ENCODE data around the gene MATN4. TPM values are rescaled to one million over a fixed set of nuclear protein-coding genes. Genes with fewer than 3 reads are reported as not detected.
A peak's percentile ranks its signal among the peaks of the same experiment; 100 is the strongest.

Gene MATN4
- total RNA-seq, 4 donors from 2014 or later = 0.25 to 1.5 (median 0.94) TPM; not detected in 1

DNA sequence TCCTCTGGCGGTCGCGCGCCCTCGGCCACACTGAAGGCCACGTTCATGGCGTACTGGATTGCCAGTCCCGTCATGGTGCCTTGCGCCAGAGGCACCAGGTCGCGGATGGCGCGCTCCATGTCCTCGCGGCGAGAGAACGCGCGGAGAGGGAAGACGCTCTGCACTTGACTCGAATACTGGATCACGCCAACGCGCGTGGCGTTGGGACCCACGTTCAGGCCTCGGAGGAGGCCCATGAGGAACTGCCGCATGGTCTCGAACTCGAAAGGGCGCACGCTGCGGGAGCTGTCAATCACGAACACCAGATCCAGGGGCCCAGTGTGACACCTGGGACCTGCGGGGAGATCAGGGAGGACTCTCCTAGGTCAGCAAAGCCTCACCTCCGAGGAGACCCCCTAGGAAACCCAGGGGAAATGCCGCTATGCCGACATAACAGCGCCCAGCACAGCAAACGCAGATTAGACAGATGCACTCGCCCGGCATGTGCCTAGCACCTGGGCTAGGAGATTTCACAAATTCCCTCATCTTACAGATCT is 3.6 kb downstream of the MATN4 start:
- WGBS = 82% methylated on average over 28 of the region's 43 CpGs
- no peak overlapping the region for H3K4me3 ChIP-seq
- TF ChIP-seq, protein P1, sequence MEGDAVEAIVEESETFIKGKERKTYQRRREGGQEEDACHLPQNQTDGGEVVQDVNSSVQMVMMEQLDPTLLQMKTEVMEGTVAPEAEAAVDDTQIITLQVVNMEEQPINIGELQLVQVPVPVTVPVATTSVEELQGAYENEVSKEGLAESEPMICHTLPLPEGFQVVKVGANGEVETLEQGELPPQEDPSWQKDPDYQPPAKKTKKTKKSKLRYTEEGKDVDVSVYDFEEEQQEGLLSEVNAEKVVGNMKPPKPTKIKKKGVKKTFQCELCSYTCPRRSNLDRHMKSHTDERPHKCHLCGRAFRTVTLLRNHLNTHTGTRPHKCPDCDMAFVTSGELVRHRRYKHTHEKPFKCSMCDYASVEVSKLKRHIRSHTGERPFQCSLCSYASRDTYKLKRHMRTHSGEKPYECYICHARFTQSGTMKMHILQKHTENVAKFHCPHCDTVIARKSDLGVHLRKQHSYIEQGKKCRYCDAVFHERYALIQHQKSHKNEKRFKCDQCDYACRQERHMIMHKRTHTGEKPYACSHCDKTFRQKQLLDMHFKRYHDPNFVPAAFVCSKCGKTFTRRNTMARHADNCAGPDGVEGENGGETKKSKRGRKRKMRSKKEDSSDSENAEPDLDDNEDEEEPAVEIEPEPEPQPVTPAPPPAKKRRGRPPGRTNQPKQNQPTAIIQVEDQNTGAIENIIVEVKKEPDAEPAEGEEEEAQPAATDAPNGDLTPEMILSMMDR (IDR thresholded peaks at IDR 0.05) = no peak
- no peak for TF ChIP-seq POLR2A (IDR thresholded peaks at IDR 0.05)
- no peak for TF ChIP-seq EP300 (IDR thresholded peaks at IDR 0.05)
- no peaks in the 10 kb centered on the region for H3K36me3 ChIP-seq
- DNase-seq (ENCODE audit: low spot score in 2 of 2) = no peak
- peaks cover 25% of the 10 kb centered on the region for H3K4me1 ChIP-seq
- no peak overlapping the region for H3K27ac ChIP-seq
- peaks cover 14% of the 10 kb centered on the region for H3K27me3 ChIP-seq
- no peaks in the 10 kb centered on the region for H3K9me3 ChIP-seq

DNA sequence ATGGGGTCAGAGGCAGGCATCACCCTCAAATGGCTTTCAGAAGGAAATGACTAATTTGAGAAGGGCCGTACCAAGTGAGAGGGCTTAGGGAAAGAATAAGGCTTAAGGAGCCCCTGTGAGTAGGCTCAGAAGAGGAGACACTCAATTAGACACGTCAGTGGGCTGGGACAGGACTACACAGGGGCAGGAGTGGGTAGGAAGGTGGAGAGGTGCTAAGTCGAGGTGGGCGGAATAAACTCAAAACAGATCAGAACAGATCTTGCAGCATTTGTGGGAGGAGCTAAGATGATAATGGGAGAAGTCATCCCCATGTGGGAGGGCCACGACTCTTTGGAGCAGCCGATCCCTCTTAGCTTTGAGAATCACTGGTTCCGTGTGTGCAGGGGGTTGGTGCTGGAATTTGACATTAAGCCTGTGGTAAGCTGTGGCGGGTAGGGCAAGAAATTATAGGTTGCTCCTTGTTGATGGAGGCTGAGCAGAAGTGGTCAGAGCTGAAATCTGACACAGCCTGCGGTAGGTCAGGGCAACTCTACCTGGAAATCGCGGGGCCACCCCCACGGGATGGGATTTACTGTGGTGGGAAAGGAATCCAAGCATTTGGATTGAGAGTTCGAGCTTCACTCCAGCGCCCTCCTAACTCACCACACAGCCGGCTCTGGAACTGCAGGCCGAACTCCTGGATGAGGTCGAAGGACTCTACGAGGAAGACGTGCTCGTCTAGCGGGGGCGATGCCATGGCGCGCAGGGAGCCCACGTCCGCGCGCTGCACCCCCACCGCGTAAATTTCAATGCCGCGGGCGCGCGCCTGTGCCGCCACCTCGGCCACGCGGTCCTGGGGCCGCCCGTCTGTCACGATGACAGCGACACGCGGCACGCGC is 4.3 kb downstream of the MATN4 start:
- Histone ChIP-seq H3K27me3 (peaks cover 14% of the 10 kb centered on the region), H3K4me3 (no peak overlapping the region), H3K9me3 (no peaks in the 10 kb centered on the region), H3K27ac (no peak overlapping the region), H3K4me1 (peaks cover 24% of the 10 kb centered on the region), H3K36me3 (no peaks in the 10 kb centered on the region)
- no peak for DNase-seq (ENCODE audit: low spot score in 2 of 2)
- WGBS = 74% methylated on average over 42 of the region's 47 CpGs
- no peak for TF ChIP-seq POLR2AphosphoS5 (IDR thresholded peaks at IDR 0.05)
- TF ChIP-seq POLR2A (IDR thresholded peaks at IDR 0.05) = no peak
- TF ChIP-seq EP300 (IDR thresholded peaks at IDR 0.05) = no peak

DNA sequence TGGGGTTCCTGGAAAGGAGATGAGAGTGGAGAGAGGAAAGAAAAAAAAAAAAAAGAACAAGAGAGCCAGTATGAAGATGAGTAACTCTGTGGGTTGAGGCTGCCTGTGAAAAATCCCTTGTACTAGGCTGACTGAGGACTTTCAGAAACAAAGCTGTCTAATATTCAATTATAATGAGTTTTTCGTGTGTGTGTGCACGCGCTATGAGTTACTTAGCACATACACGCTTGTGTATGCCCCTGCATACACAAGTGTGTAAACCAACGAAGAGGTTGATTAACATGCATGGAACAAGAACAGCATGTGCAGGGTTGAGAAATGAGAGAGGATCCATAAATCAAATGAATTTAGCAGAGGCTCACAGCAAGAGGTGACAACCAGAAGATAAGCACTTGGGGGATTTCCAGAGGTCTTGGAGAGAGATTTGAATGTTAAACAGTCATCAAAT is 6.3 kb downstream of the MATN4 start:
- no peaks in the 10 kb centered on the region for H3K9me3 ChIP-seq
- peaks cover 15% of the 10 kb centered on the region for H3K27me3 ChIP-seq
- H3K27ac ChIP-seq = no peak overlapping the region
- no peaks in the 10 kb centered on the region for H3K36me3 ChIP-seq
- H3K4me1 ChIP-seq = peaks cover 5% of the 10 kb centered on the region
- 70% methylated on average over 5 of the region's 5 CpGs for WGBS
- no peak overlapping the region for H3K4me3 ChIP-seq
- TF ChIP-seq EP300 (IDR thresholded peaks at IDR 0.05) (no peak), POLR2AphosphoS5 (IDR thresholded peaks at IDR 0.05) (no peak), POLR2A (IDR thresholded peaks at IDR 0.05) (no peak)
- TF ChIP-seq, protein P1 (IDR thresholded peaks at IDR 0.05) = no peak
- DNase-seq (ENCODE audit: low spot score in 2 of 2) = no peak

DNA sequence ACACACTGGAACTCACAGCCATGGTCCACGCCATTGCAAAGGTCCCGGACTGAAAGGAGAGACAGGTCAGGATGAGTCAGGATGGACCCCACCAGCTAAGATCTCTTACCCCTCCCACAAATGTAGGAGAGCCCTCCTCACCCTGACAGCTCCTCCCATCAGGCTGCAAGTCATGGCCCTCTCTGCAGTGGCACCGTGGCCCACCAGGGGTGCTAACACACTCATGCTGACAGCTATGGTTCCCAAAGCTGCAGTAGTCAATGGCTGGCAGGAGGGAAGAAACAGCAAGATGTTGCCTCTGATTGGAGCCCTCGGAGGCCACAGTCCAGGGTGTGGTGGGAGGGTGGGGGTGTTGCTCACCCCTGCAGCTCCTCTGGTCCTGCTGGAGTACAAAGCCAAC is 7.1 kb downstream of the MATN4 start:
- H3K27ac ChIP-seq = no peak overlapping the region
- no peak for TF ChIP-seq POLR2AphosphoS5 (IDR thresholded peaks at IDR 0.05)
- TF ChIP-seq, protein P1 (IDR thresholded peaks at IDR 0.05) = peak in 1 of 2 donors; percentile 25
- H3K36me3 ChIP-seq = no peaks in the 10 kb centered on the region
- H3K27me3 ChIP-seq = peaks cover 9% of the 10 kb centered on the region
- 63% methylated on average over 1 of the region's 4 CpGs for WGBS
- H3K4me1 ChIP-seq = no peaks in the 10 kb centered on the region
- no peak for DNase-seq (ENCODE audit: low spot score in 2 of 2)
- no peaks in the 10 kb centered on the region for H3K9me3 ChIP-seq
- H3K4me3 ChIP-seq = no peak overlapping the region

DNA sequence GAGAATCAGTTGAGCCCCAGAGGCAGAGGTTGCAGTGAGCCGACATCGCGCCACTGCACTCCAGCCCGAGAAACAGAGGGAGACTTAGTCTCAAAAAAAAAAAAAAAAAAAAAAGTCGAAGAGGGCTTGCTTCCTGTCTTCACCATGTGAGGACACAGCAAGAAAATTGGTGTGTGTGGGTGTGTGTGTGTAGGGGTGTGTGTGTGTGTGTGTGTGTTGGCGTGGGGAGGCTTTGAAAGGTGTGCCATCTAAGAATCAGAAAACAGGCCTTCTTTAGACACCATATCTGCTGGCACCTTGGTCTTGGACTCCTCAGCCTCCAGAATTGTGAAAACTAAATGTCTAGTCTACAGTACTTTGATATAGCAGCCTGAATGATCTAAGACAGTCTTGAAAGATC is 8.3 kb downstream of the MATN4 start:
- DNase-seq (ENCODE audit: low spot score in 2 of 2) = no peak
- H3K4me3 ChIP-seq = no peak overlapping the region
- no peaks in the 10 kb centered on the region for H3K36me3 ChIP-seq
- peaks cover 9% of the 10 kb centered on the region for H3K27me3 ChIP-seq
- TF ChIP-seq POLR2A (IDR thresholded peaks at IDR 0.05) (no peak), EP300 (IDR thresholded peaks at IDR 0.05) (no peak), POLR2AphosphoS5 (IDR thresholded peaks at IDR 0.05) (no peak)
- TF ChIP-seq, protein P1 (IDR thresholded peaks at IDR 0.05) = no peak
- no peaks in the 10 kb centered on the region for H3K4me1 ChIP-seq
- no peak overlapping the region for H3K27ac ChIP-seq
- no peaks in the 10 kb centered on the region for H3K9me3 ChIP-seq
- WGBS = 90% methylated on average over 6 of the region's 6 CpGs
